HL-60 (cell line): ENCODE results near the gene NEDD4L.

Source experiments
- CTCF ChIP-seq: IDR thresholded peaks from one replicate; pipeline ENCODE4 v1.5.1; 2011; ENCODE audit warnings: low read length, control low read depth, inconsistent platforms; ENCODE audit not compliant: insufficient read depth
- POLR2AphosphoS5 ChIP-seq: IDR thresholded peaks from 2 replicates; pipeline ENCODE4 v1.6.1; 2012; ENCODE audit warnings: low read depth

- TF ChIP-seq POLR2AphosphoS5 (no peak), CTCF (no peak)
Observed at GRCh38 chr18:58396144-58396543, 352.1 kb downstream of the NEDD4L start.
